BE2C (cell line): Measurements from ENCODE around the gene KANSL1.

Experiments
- DNase-seq: peaks from one replicate; pipeline ENCODE4 v3.0.0-alpha.2; 2020
- H3K27me3 ChIP-seq: fragments of 250-450 bp; sonication (Bioruptor Pico); 2 replicates; pipeline ENCODE4 v1.5.1; 2020; ENCODE audit warnings: mild to moderate bottlenecking
- H3K36me3 ChIP-seq: fragments of 250-450 bp; sonication (Bioruptor Pico); 2 replicates; pipeline ENCODE4 v1.5.1; 2020; ENCODE audit warnings: mild to moderate bottlenecking
- H3K4me1 ChIP-seq: fragments of 250-450 bp; sonication (Bioruptor Pico); 2 replicates; pipeline ENCODE4 v1.5.1; 2020
- H3K4me3 ChIP-seq: 2 replicates; pipeline ENCODE4 v1.5.1; 2011; ENCODE audit warnings: low read depth, low read length
- H3K9me3 ChIP-seq: fragments of 250-450 bp; sonication (Bioruptor Pico); 2 replicates; pipeline ENCODE4 v1.5.1; 2020
- CTCF ChIP-seq: IDR thresholded peaks from 2 replicates; pipeline ENCODE4 v1.5.1; 2012; ENCODE audit warnings: mild to moderate bottlenecking, low read depth, low read length

The KANSL1 gene

GRCh38 chr17:46139432-46140210 is 53.6 kb downstream of the KANSL1 start:
- Histone ChIP-seq H3K9me3 (no peaks in the 10 kb centered on the region), H3K27me3 (no peaks in the 10 kb centered on the region), H3K36me3 (no peaks in the 10 kb centered on the region), H3K4me3 (no peak overlapping the region), H3K4me1 (no peaks in the 10 kb centered on the region)
- DNase-seq, result no peak
- TF ChIP-seq CTCF, result no peak

- TF ChIP-seq CTCF, result no peak
- no peak for DNase-seq
- Histone ChIP-seq H3K4me3 (no peak overlapping the region), H3K27me3 (no peaks in the 10 kb centered on the region), H3K9me3 (no peaks in the 10 kb centered on the region), H3K36me3 (no peaks in the 10 kb centered on the region), H3K4me1 (no peaks in the 10 kb centered on the region)
Measured at GRCh38 chr17:46138473-46138872, 54.8 kb downstream of the KANSL1 start.

- Histone ChIP-seq H3K9me3 (no peaks in the 10 kb centered on the region), H3K4me3 (no peak overlapping the region), H3K36me3 (no peaks in the 10 kb centered on the region), H3K27me3 (no peaks in the 10 kb centered on the region), H3K4me1 (no peaks in the 10 kb centered on the region)
- no peak for DNase-seq
- TF ChIP-seq CTCF, result no peak
Measured at GRCh38 chr17:46136820-46137219, 56.4 kb downstream of the KANSL1 start.

GRCh38 chr17:46135879-46136563 is 57.2 kb downstream of the KANSL1 start:
- TF ChIP-seq CTCF, result no peak
- no peaks in the 10 kb centered on the region for H3K9me3 ChIP-seq
- H3K36me3 ChIP-seq, result no peaks in the 10 kb centered on the region
- H3K4me1 ChIP-seq, result no peaks in the 10 kb centered on the region; the same call in 1 of the 2 replicates
- no peak overlapping the region for H3K4me3 ChIP-seq
- no peak for DNase-seq
- H3K27me3 ChIP-seq, result no peaks in the 10 kb centered on the region

GRCh38 chr17:46135126-46135812 is 58.0 kb downstream of the KANSL1 start:
- Histone ChIP-seq H3K27me3 (no peaks in the 10 kb centered on the region), H3K36me3 (no peaks in the 10 kb centered on the region), H3K4me3 (no peak overlapping the region), H3K9me3 (no peaks in the 10 kb centered on the region), H3K4me1 (peaks cover 6% of the 10 kb centered on the region)
- TF ChIP-seq CTCF, result no peak
- DNase-seq, result no peak
